Peyer's patch (tissue), 4 donors: ENCODE data around the gene SLC25A29. TPM values are rescaled to one million over a fixed set of nuclear protein-coding genes. Genes with fewer than 3 reads are reported as not detected.

Source experiments
- DNase-seq, 3 donors: peaks; one replicate each; pipeline ENCODE4 v3.0.0-alpha.2; 2017 to 2019
- H3K27ac ChIP-seq, 4 donors: fragments of 200-600 bp; sonication (generic); one replicate each; pipeline ENCODE4 v1.5.1; 2016 to 2019
- H3K27me3 ChIP-seq, 2 donors: fragments of 200-600 bp; sonication (generic); one replicate each; pipeline ENCODE4 v1.5.1; 2019
- H3K36me3 ChIP-seq, 3 donors: fragments of 200-600 bp; sonication (generic); one replicate each; pipeline ENCODE4 v1.5.1; 2016 to 2019
- H3K4me1 ChIP-seq, 4 donors: fragments of 200-600 bp; sonication (generic); one replicate each; pipeline ENCODE4 v1.5.1; 2016 to 2019
- H3K4me3 ChIP-seq, 4 donors: fragments of 200-600 bp; sonication (generic); 1 replicate in 3 of 4; 2 replicates in 1 of 4; pipeline ENCODE4 v1.5.1; 2016 to 2019; ENCODE audit warnings: mild to moderate bottlenecking in 1 of 4
- H3K9me3 ChIP-seq, 4 donors: fragments of 200-600 bp; sonication (generic); one replicate each; pipeline ENCODE4 v1.5.1; 2016 to 2019; ENCODE audit warnings: mild to moderate bottlenecking in 1 of 4
- POLR2A ChIP-seq, 2 donors: fragments of 450-650 bp; IDR thresholded peaks; one replicate each; pipeline ENCODE4 v1.5.1; 2017; ENCODE audit warnings: antibody characterized with exemption in 2 of 2, mild to moderate bottlenecking in 2 of 2, moderate library complexity in 2 of 2
- total RNA-seq, 4 donors: library from RNA; depleted of rRNA; stranded (reverse); fragments of >200 nt; gene quantifications; one replicate each; pipeline ENCODE4 v1.1.0, GENCODE V29; 2016
- TF ChIP-seq, protein P1 (sequence below), 6 experiments: fragments of 450-650 bp in 4 of 6; fragments of 200-600 bp in 2 of 6; sonication (generic) in 1 of 6; IDR thresholded peaks; one replicate each; pipeline ENCODE4 v1.5.1; 2017 to 2019; ENCODE audit warnings: antibody characterized with exemption in 6 of 6, mild to moderate bottlenecking in 3 of 6, moderate library complexity in 1 of 6

The SLC25A29 gene
- total RNA-seq, 4 donors from 2014 or later = 11.0 to 74.5 (median 32.0) TPM

DNA sequence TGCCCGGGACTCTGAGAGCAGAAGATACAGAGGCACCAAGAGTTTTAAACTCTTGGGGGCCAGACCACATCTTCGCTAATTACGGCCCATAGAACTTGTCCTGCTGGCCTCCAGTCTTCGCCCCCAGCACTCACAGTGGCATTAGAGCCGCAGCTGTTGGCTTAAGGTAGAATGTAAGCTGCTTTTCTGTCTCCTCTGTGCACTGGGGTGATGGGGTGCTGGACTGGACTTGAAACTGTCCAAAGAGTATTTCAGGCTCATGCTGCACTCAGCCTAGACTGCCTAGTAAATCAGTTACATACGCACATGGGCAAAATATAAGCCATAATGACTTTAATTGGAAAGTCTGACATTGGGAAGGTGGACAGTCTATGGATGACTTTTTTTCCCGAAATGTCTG lies 38.3 kb downstream of the SLC25A29 start:
- Histone ChIP-seq H3K27ac (no peak overlapping the region), H3K4me1 (peaks cover 0 to 32% (median 3%) of the 10 kb centered on the region in 4 donors)

DNA sequence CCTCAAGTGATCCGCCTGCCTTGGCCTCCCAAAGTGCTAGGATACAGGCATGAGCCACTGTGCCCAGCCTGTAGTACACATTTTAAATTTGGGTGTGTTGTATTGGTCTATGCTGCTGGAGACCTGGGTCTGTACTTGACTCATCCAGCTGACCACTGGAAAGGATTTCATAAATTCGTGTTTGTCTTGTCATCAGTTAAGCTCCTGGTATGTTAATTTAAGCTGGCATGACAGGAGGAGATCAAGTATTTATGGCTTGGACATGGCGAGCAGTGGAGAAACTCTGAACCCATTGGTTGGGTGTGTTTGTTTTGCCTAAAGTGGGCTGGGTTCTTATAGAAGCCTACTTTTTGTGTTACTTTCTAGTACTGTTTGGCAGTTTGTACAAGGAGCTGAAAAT lies 43.1 kb downstream of the SLC25A29 start:
- no peak for DNase-seq
- Histone ChIP-seq H3K4me1 (peaks cover 0 to 31% (median 0%) of the 10 kb centered on the region in 4 donors), H3K9me3 (no peaks in the 10 kb centered on the region), H3K36me3 (peaks cover 0 to 26% (median 0%) of the 10 kb centered on the region in 3 donors), H3K27ac (no peak overlapping the region), H3K4me3 (no peak overlapping the region), H3K27me3 (no peaks in the 10 kb centered on the region)
- TF ChIP-seq POLR2A (IDR thresholded peaks at IDR 0.05) = no peak
- TF ChIP-seq, protein P1, sequence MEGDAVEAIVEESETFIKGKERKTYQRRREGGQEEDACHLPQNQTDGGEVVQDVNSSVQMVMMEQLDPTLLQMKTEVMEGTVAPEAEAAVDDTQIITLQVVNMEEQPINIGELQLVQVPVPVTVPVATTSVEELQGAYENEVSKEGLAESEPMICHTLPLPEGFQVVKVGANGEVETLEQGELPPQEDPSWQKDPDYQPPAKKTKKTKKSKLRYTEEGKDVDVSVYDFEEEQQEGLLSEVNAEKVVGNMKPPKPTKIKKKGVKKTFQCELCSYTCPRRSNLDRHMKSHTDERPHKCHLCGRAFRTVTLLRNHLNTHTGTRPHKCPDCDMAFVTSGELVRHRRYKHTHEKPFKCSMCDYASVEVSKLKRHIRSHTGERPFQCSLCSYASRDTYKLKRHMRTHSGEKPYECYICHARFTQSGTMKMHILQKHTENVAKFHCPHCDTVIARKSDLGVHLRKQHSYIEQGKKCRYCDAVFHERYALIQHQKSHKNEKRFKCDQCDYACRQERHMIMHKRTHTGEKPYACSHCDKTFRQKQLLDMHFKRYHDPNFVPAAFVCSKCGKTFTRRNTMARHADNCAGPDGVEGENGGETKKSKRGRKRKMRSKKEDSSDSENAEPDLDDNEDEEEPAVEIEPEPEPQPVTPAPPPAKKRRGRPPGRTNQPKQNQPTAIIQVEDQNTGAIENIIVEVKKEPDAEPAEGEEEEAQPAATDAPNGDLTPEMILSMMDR (IDR thresholded peaks at IDR 0.05) = no peak

More for the DNA sequence above, 38.3 kb downstream of the SLC25A29 start:
- Histone ChIP-seq H3K27me3 (no peaks in the 10 kb centered on the region), H3K36me3 (peaks cover 0 to 24% (median 0%) of the 10 kb centered on the region in 3 donors), H3K9me3 (no peaks in the 10 kb centered on the region), H3K4me3 (no peak overlapping the region)
- DNase-seq = no peak
- TF ChIP-seq POLR2A (IDR thresholded peaks at IDR 0.05) = no peak
- TF ChIP-seq, protein P1 (IDR thresholded peaks at IDR 0.05) = no peak

DNA sequence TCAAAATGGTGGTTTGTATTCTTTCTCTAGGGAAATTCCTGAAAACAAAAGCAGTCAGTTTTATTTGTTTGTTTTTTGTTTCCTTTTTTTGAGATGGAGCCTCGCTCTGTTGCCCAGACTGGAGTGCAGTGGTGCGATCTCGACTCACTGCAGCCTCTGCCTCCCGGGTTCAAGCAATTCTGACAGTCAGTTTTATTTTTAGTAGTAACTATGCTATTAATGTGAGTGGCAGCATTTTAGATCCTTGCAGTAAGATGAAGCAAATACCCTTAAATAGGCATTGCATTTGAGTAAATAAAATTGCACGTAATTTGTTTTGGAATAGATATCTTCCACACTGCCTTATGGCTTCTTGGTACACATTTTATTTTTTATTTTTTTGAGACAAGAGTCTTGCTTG lies 43.7 kb downstream of the SLC25A29 start:
- Histone ChIP-seq H3K4me1 (peaks cover 0 to 25% (median 0%) of the 10 kb centered on the region in 4 donors), H3K27ac (no peak overlapping the region)
- TF ChIP-seq POLR2A (IDR thresholded peaks at IDR 0.05) = no peak
- TF ChIP-seq, protein P1 (IDR thresholded peaks at IDR 0.05) = no peak

DNA sequence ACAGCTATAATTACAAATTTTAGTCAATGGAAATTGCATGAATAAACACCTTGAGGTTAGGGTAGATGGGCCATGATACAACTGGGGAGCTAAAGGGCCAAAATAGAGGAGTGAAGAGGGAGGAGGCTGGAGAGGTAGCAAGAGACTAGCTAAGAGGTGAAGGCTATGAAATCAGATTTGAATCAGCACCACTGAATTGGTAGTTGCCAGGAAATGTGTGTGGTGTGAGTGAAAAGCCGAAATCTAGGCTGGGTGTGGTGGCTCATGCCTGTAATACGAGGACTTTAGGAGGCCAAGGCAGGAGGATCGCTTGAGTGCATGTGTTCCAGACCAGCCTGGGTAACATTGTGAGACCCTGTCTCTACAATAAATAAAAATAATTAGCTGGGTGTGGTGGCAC lies 44.6 kb downstream of the SLC25A29 start:
- H3K27me3 ChIP-seq = no peaks in the 10 kb centered on the region
- H3K36me3 ChIP-seq = peaks cover 0 to 26% (median 0%) of the 10 kb centered on the region in 3 donors
- no peaks in the 10 kb centered on the region for H3K9me3 ChIP-seq
- DNase-seq = no peak
- H3K4me1 ChIP-seq = peaks cover 0 to 18% (median 3%) of the 10 kb centered on the region in 4 donors
- TF ChIP-seq, protein P1 (IDR thresholded peaks at IDR 0.05) = no peak
- no peak for TF ChIP-seq POLR2A (IDR thresholded peaks at IDR 0.05)
- no peak overlapping the region for H3K4me3 ChIP-seq
- H3K27ac ChIP-seq = no peak overlapping the region

More for the DNA sequence above, 43.7 kb downstream of the SLC25A29 start:
- DNase-seq = no peak
- no peaks in the 10 kb centered on the region for H3K27me3 ChIP-seq
- no peaks in the 10 kb centered on the region for H3K9me3 ChIP-seq
- H3K36me3 ChIP-seq = peaks cover 0 to 26% (median 0%) of the 10 kb centered on the region in 3 donors
- H3K4me3 ChIP-seq = no peak overlapping the region

DNA sequence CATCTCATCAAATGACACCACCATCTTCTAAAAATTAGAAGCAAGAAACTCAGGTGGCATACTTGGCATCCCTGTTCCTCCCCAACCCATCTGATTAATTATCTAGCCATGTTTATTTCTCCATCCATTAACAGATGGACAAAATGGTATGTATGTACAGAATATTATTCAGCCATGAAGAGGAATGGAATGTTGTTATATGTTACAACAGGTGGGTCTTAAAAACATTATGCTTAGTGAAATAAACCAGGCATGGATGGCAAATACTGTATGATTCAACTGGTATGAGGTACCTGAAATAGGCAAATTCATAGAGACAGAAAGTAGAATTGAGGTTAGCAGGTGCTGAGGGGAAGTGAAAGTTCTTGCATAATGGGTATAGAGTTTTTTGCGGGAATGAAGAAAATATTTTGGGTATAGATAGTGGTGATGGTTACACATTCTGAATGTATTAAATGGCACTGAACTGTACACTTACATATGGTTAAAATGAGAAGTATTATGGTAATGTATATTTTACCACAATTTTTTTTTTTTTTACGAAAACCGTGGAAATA lies 49.8 kb downstream of the SLC25A29 start:
- no peak for TF ChIP-seq POLR2A (IDR thresholded peaks at IDR 0.05)
- TF ChIP-seq, protein P1 (IDR thresholded peaks at IDR 0.05) = no peak
- Histone ChIP-seq H3K4me1 (peaks cover 0 to 36% (median 6%) of the 10 kb centered on the region in 4 donors), H3K27me3 (no peaks in the 10 kb centered on the region), H3K4me3 (no peak overlapping the region), H3K9me3 (no peaks in the 10 kb centered on the region), H3K36me3 (no peaks in the 10 kb centered on the region), H3K27ac (no peak overlapping the region)
- no peak for DNase-seq
